Natural killer cell (primary cell): ENCODE measurements around the gene ADCK1. TPM values are rescaled to one million over a fixed set of nuclear protein-coding genes. Genes with fewer than 3 reads are reported as not detected.

ENCODE experiments used
- ATAC-seq, 3 donors: fragments of 150-1000 bp in 2 of 3; fragments of 200-7000 bp in 1 of 3; cut with Tn5 transposase; 1 replicate in 1 of 3; 2 replicates in 2 of 3; pipeline ENCODE4 v1.10.0; 2021; ENCODE audit warnings: mild to moderate bottlenecking in 2 of 3, moderate library complexity in 2 of 3
- DNase-seq, 2 donors: peaks; one replicate each; pipeline versions ENCODE4 v3.0.0 to v3.0.0-alpha.2; 2013 to 2021; ENCODE audit warnings: mixed read lengths in 1 of 2
- H3K27ac ChIP-seq: one replicate; pipeline ENCODE4 v1.5.1; 2013; ENCODE audit warnings: mild to moderate bottlenecking, low read length
- H3K27me3 ChIP-seq: one replicate; pipeline ENCODE4 v1.6.1; 2013; ENCODE audit warnings: low read length; ENCODE audit not compliant: control insufficient read depth, insufficient read depth
- H3K36me3 ChIP-seq: one replicate; pipeline ENCODE4 v1.6.1; 2013; ENCODE audit warnings: low read length; ENCODE audit not compliant: control insufficient read depth, insufficient read depth
- H3K4me1 ChIP-seq: one replicate; pipeline ENCODE4 v1.6.1; 2013; ENCODE audit warnings: low read length; ENCODE audit not compliant: control insufficient read depth, insufficient read depth
- H3K4me3 ChIP-seq: one replicate; pipeline ENCODE4 v1.5.1; 2013; ENCODE audit warnings: low read length
- H3K9me3 ChIP-seq: one replicate; pipeline ENCODE4 v1.6.1; 2013; ENCODE audit warnings: low read length; ENCODE audit not compliant: control insufficient read depth, insufficient read depth
- H3K27ac Mint-ChIP-seq, 2 donors: one replicate each; pipeline ENCODE4 v1.8.0; 2022; ENCODE audit warnings: mild to moderate bottlenecking in 2 of 2, mixed read lengths in 2 of 2, moderate library complexity in 1 of 2
- H3K27me3 Mint-ChIP-seq, 2 donors: one replicate each; pipeline ENCODE4 v1.8.0; 2022; ENCODE audit warnings: low read depth in 2 of 2, mixed read lengths in 2 of 2
- H3K36me3 Mint-ChIP-seq: one replicate; pipeline ENCODE4 v1.8.0; 2022; ENCODE audit warnings: mixed read lengths
- H3K4me1 Mint-ChIP-seq, 2 donors: one replicate each; pipeline ENCODE4 v1.8.0; 2022; ENCODE audit warnings: mixed read lengths in 2 of 2
- H3K4me3 Mint-ChIP-seq: one replicate; pipeline ENCODE4 v1.8.0; 2022; ENCODE audit warnings: mild to moderate bottlenecking, moderate library complexity, mixed read lengths
- H3K9me3 Mint-ChIP-seq, 2 donors: one replicate each; pipeline ENCODE4 v1.8.0; 2022; ENCODE audit warnings: mixed read lengths in 2 of 2
- WGBS: methylation state at CpG from one replicate; pipeline ENCODE4 v1.1.7; 2013; ENCODE audit warnings: missing lambda C conversion rate; ENCODE audit not compliant: insufficient coverage; 5-methylcytosine and 5-hydroxymethylcytosine counted together
- intact Hi-C: fragments of 100-400 bp; cut with micrococcal nuclease; formaldehyde crosslinking; loops from one replicate; pipeline ENCODE4 v1.14.2; 2022
- total RNA-seq, 4 donors: library from RNA; stranded (reverse); fragments of 120-200 nt in 1 of 4; gene quantifications; one replicate each; pipeline versions ENCODE4 v1.2.3 to v1.2.4, GENCODE V29; 2013 to 2022
- TF ChIP-seq, protein P1 (sequence below): fragments of 200-600 bp; IDR thresholded peaks from one replicate; pipeline ENCODE4 v1.8.0; 2022; ENCODE audit warnings: antibody characterized with exemption

The ADCK1 gene, protein sequence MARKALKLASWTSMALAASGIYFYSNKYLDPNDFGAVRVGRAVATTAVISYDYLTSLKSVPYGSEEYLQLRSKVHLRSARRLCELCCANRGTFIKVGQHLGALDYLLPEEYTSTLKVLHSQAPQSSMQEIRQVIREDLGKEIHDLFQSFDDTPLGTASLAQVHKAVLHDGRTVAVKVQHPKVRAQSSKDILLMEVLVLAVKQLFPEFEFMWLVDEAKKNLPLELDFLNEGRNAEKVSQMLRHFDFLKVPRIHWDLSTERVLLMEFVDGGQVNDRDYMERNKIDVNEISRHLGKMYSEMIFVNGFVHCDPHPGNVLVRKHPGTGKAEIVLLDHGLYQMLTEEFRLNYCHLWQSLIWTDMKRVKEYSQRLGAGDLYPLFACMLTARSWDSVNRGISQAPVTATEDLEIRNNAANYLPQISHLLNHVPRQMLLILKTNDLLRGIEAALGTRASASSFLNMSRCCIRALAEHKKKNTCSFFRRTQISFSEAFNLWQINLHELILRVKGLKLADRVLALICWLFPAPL
- total RNA-seq: 1 to 10 TPM; 8.0 to 9.2 (median 8.5) TPM
- total RNA-seq (2013): 6.6 TPM

DNA sequence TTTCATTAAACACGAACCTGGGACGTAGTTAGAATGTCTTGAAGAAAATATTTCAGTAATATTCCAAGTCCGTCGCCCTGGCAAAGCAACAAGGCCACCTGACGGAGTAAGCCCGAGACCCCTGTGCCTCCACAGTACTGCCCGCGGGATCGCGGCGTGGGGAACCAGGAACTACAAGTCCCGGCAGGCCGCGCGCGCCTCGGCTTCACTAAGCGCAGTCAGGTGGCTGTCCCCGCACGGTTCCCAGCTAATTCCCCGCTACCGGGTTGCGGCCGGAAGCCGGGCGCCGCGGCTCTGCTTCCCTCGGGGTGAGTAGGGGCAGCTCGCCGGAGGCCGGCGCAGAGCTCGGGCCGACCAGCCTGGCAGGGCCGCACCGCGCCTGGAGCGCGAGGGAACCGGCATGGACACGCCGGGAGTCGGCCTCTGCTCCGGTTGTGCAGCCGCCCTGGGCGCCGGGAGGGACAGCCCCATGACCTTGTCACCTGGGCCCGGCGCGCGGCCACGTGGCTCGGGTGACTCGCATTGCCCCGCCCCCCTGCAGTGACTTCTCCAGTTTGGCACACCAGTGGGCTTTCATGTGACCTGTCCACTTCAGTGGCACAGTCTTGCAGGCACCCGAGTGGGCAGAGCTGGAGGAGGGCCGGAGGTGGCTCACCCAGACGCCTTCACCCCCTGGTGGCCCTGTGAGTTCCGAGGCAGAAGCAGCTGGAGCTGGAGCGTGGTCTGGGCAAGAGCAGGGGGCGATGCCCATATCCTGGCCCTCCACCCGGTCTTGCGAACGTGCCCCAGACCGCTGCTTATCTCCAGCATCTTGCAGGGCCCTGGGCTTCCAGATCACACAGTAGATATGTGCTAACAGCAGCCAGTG, at the start of gene ADCK1:
ADCK1 (plus strand) TSS at position 247 of the 868 bp plus-strand sequence. CDS start 18,870 bp downstream, outside the sequence.
- intact Hi-C loops: loop anchor here (1.0 kb wide), 3 partner anchors 39 to 343 kb away; partner anchors contain the start of genes ALKBH1, SLIRP, SNW1 and VIPAS39
- Histone ChIP-seq H3K36me3 (no peaks in the 10 kb centered on the region), H3K4me3 (peak within 1 kb of the TSS; percentile 54), H3K4me1 (peaks cover 11% of the 10 kb centered on the region), H3K27ac (peak within 1 kb of the TSS; percentile 67), H3K27me3 (no peaks in the 10 kb centered on the region), H3K9me3 (no peaks in the 10 kb centered on the region)
- Mint-ChIP-seq H3K4me3 (peak within 1 kb of the TSS; percentile 87), H3K4me1 (peaks cover 5 to 9% of the 10 kb centered on the region in 2 donors), H3K27ac (peak within 1 kb of the TSS; percentile 80 to 90), H3K36me3 (no peaks in the 10 kb centered on the region), H3K27me3 (no peaks in the 10 kb centered on the region), H3K9me3 (no peaks in the 10 kb centered on the region)
- TF ChIP-seq, protein P1, sequence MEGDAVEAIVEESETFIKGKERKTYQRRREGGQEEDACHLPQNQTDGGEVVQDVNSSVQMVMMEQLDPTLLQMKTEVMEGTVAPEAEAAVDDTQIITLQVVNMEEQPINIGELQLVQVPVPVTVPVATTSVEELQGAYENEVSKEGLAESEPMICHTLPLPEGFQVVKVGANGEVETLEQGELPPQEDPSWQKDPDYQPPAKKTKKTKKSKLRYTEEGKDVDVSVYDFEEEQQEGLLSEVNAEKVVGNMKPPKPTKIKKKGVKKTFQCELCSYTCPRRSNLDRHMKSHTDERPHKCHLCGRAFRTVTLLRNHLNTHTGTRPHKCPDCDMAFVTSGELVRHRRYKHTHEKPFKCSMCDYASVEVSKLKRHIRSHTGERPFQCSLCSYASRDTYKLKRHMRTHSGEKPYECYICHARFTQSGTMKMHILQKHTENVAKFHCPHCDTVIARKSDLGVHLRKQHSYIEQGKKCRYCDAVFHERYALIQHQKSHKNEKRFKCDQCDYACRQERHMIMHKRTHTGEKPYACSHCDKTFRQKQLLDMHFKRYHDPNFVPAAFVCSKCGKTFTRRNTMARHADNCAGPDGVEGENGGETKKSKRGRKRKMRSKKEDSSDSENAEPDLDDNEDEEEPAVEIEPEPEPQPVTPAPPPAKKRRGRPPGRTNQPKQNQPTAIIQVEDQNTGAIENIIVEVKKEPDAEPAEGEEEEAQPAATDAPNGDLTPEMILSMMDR: peak; percentile 8
- WGBS: under 1% methylated on average over 66 of the region's 66 CpGs
- DNase-seq: peak; percentile 75 to 88
- peak; percentile 88 to 93 (median 91) for ATAC-seq

DNA sequence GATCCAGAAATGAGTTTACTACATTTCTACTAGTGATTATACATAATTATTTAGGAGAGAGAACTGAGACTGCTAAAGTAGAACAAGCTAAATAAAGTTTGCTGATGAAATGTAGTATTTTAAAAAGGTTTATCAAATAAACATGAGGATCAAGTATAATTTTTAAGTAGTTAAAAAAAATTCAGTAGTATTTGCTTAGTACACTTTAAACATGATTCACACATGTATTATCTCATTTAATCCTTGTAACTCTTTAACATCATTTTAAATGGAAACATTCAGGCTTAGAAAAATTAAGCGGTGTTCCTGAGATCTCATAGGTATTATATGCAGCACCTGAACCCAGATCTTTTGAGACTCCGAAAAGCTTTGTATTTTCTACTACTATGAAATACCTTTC, 47.6 kb upstream of the ADCK1 start:
- DNase-seq (no peak), ATAC-seq (no peak)
- H3K4me3 ChIP-seq: no peak overlapping the region
- no peak overlapping the region for H3K4me3 Mint-ChIP-seq
- H3K9me3 Mint-ChIP-seq: no peaks in the 10 kb centered on the region
- peaks cover 55% of the 10 kb centered on the region for H3K36me3 ChIP-seq
- no peaks in the 10 kb centered on the region for H3K27me3 Mint-ChIP-seq
- intact Hi-C loops: no loop called here
- H3K27ac ChIP-seq: no peak overlapping the region
- peaks cover 14 to 23% of the 10 kb centered on the region in 2 donors for H3K4me1 Mint-ChIP-seq
- no peaks in the 10 kb centered on the region for H3K9me3 ChIP-seq
- peak overlapping the region in 1 of 2 donors; percentile 5 for H3K27ac Mint-ChIP-seq
- no peaks in the 10 kb centered on the region for H3K27me3 ChIP-seq
- TF ChIP-seq, protein P1: no peak
- 100% methylated on average over 1 of the region's 2 CpGs for WGBS
- H3K36me3 Mint-ChIP-seq: peaks cover 22% of the 10 kb centered on the region
- H3K4me1 ChIP-seq: peaks cover 3% of the 10 kb centered on the region

DNA sequence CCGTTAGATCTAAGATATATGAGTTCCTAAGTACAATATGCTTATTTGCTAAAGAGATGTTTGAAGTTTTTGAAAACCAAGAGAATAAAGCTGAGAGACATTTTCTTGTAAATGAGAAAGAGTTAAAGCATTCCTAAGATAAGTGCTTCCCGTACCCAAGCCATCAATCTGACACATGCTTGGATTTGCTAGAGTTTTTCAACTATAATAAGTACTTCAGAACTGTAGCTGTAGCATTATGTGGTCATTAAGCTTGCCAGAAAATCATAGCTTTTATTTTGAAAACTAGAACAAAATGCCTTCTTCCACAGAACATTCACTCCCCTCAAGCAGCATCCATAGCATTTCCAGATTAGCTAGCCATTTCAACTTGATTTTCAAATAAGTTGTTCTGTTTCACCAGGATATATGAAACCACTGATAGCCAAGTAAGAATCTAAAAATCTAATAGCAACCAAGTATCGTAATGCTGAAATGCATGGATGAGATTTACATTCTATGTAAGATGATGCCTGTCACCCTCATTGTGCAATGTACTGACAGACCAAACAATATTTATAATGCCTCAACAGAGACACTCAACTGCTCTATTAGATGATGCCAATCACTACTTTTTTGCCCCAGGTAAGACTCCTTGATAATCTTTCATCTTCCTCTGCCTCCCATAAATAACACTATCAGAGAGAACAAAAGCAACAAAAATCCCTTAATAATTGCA, 47.0 kb upstream of the ADCK1 start:
- Histone ChIP-seq H3K27ac (no peak overlapping the region), H3K4me3 (no peak overlapping the region), H3K9me3 (no peaks in the 10 kb centered on the region), H3K27me3 (no peaks in the 10 kb centered on the region), H3K4me1 (peaks cover 3% of the 10 kb centered on the region), H3K36me3 (peaks cover 56% of the 10 kb centered on the region)
- Mint-ChIP-seq H3K27me3 (no peaks in the 10 kb centered on the region), H3K9me3 (no peaks in the 10 kb centered on the region), H3K27ac (peak overlapping the region in 1 of 2 donors; percentile 5), H3K4me1 (peaks cover 21 to 30% of the 10 kb centered on the region in 2 donors), H3K4me3 (no peak overlapping the region), H3K36me3 (peaks cover 22% of the 10 kb centered on the region)
- TF ChIP-seq, protein P1: no peak
- intact Hi-C loops: no loop called here
- 100% methylated on average over 2 of the region's 3 CpGs for WGBS
- no peak for DNase-seq
- ATAC-seq: no peak
